Esophagus squamous epithelium (tissue), 5 donors: Measurements from ENCODE around the gene DEPDC7. TPM values are rescaled to one million over a fixed set of nuclear protein-coding genes. Genes with fewer than 3 reads are reported as not detected.

ENCODE experiments used
- DNase-seq: peaks from one replicate; lab custom pipeline; 2025; lab: John Stamatoyannopoulos, UW
- H3K27ac ChIP-seq, 4 donors: fragments of 200-600 bp; sonication (generic); one replicate each; pipeline ENCODE4 v1.5.1; 2016 to 2019; ENCODE audit warnings: mild to moderate bottlenecking in 1 of 4
- H3K27me3 ChIP-seq, 4 donors: fragments of 200-600 bp; sonication (generic); 1 replicate in 3 of 4; 2 replicates in 1 of 4; pipeline versions ENCODE4 v1.5.1 to v1.6.0; 2017 to 2021; ENCODE audit warnings: antibody characterized with exemption in 1 of 4
- H3K36me3 ChIP-seq, 3 donors: fragments of 200-600 bp; sonication (generic); one replicate each; pipeline ENCODE4 v1.5.1; 2016 to 2019
- H3K4me1 ChIP-seq, 3 donors: fragments of 200-600 bp; sonication (generic); one replicate each; pipeline ENCODE4 v1.5.1; 2017 to 2019
- H3K4me3 ChIP-seq, 4 donors: fragments of 200-600 bp; sonication (generic); 1 replicate in 3 of 4; 2 replicates in 1 of 4; pipeline ENCODE4 v1.5.1; 2016 to 2019; ENCODE audit warnings: mild to moderate bottlenecking in 2 of 4, moderate library complexity in 1 of 4
- H3K9me3 ChIP-seq, 3 donors: fragments of 200-600 bp; sonication (generic); one replicate each; pipeline ENCODE4 v1.5.1; 2016 to 2019
- CTCF ChIP-seq, 6 experiments: fragments of 450-650 bp in 4 of 6; fragments of 200-600 bp in 2 of 6; sonication (generic) in 2 of 6; IDR thresholded peaks; one replicate each; pipeline ENCODE4 v1.5.1; 2016 to 2019; ENCODE audit warnings: antibody characterized with exemption in 6 of 6, mild to moderate bottlenecking in 4 of 6, moderate library complexity in 4 of 6
- POLR2A ChIP-seq, 4 donors: fragments of 450-650 bp; IDR thresholded peaks; one replicate each; pipeline ENCODE4 v1.6.1; 2017; ENCODE audit warnings: antibody characterized with exemption in 4 of 4, mild to moderate bottlenecking in 4 of 4, moderate library complexity in 3 of 4
- WGBS, 2 donors: methylation state at CpG; one replicate each; pipeline ENCODE4 v1.1.5; 2018; 5-methylcytosine and 5-hydroxymethylcytosine counted together
- intact Hi-C: fragments of 100-400 bp; cut with DNase I; formaldehyde crosslinking; loops from one replicate; pipeline ENCODE4 v1.15.0; 2022
- total RNA-seq, 4 donors: library from RNA; depleted of rRNA; stranded (reverse); fragments of >200 nt; gene quantifications; one replicate each; pipeline ENCODE4 v1.1.0, GENCODE V29; 2016
- donor health status: DM: yes; HTN: yes; CAD: no.

The DEPDC7 gene
- total RNA-seq, 4 donors from 2014 or later: 2.3 to 9.7 (median 6.8) TPM

DNA sequence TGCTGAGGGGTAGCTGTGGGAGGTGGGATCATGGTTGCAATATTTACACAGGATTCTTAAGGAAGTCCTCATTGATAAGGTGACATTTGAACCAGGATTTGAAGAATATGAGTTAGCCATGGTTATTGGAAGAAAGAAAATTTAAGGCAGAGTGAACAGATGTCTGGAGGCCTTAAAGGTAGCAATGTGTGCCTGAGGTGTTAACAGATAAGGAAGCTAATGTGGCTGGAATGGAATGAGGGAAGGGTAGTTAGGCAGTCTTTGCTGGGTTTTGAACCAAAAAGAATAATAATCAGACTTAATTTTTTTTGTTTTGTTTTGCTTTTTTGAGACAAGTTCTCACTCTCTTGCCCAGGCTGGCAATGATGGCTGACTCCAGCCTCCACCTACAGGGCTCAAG, 9.7 kb upstream of the DEPDC7 start:
- Histone ChIP-seq H3K27me3 (no peaks in the 10 kb centered on the region), H3K4me1 (peaks cover 0 to 9% (median 0%) of the 10 kb centered on the region in 3 donors), H3K36me3 (no peaks in the 10 kb centered on the region), H3K27ac (no peak overlapping the region), H3K4me3 (no peak overlapping the region), H3K9me3 (no peaks in the 10 kb centered on the region)
- intact Hi-C loops: no loop called here
- TF ChIP-seq CTCF (IDR thresholded peaks at IDR 0.05) (no peak), POLR2A (IDR thresholded peaks at IDR 0.05) (no peak)
- no peak for DNase-seq

DNA sequence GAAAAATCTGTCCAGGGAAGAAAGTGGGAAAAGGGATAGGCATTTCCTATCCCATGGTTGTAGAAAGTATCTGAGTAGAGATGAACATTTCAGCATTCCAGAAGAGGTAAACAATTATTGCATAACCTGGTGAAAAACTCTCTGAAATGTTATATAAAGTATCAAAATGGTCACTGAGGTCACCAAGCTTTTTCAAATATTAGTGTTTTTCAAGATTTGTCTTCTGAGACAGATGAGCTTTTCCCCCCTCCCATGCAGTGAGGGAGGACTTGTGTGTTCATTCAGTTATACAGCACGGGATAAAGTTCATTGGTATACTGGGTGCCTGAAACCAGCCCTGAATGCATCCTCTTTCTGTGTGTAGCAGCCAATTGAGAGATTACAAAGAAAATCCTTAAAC, 1.9 kb upstream of the DEPDC7 start:
- no peaks in the 10 kb centered on the region for H3K9me3 ChIP-seq
- intact Hi-C loops: no loop called here
- H3K4me3 ChIP-seq: no peak overlapping the region
- no peak for TF ChIP-seq CTCF (IDR thresholded peaks at IDR 0.05)
- no peak for TF ChIP-seq POLR2A (IDR thresholded peaks at IDR 0.05)
- DNase-seq: no peak
- peaks cover 0 to 11% (median 0%) of the 10 kb centered on the region in 4 donors for H3K27me3 ChIP-seq
- peaks cover 3 to 44% (median 6%) of the 10 kb centered on the region in 3 donors for H3K4me1 ChIP-seq
- H3K36me3 ChIP-seq: no peaks in the 10 kb centered on the region
- H3K27ac ChIP-seq: no peak overlapping the region
- WGBS, 2 donors: 47 to 54% methylated on average over 1 of the region's 1 CpG

GRCh38 chr11:33016654-33017053, 976 bp downstream of the DEPDC7 start:
- Histone ChIP-seq H3K36me3 (no peaks in the 10 kb centered on the region), H3K4me3 (peak overlapping the region; percentile 63 to 89 (median 71)), H3K4me1 (peaks cover 0 to 40% (median 4%) of the 10 kb centered on the region in 3 donors), H3K9me3 (no peaks in the 10 kb centered on the region), H3K27me3 (peaks cover 0 to 11% (median 0%) of the 10 kb centered on the region in 4 donors), H3K27ac (peak overlapping the region in 3 of 4 donors; percentile 76 to 85 (median 79))
- 22 to 36% methylated on average over 4 of the region's 4 CpGs for WGBS, 2 donors
- no peak for TF ChIP-seq CTCF (IDR thresholded peaks at IDR 0.05)
- TF ChIP-seq POLR2A (IDR thresholded peaks at IDR 0.05): no peak
- no peak for DNase-seq
- intact Hi-C loops: no loop called here

DNA sequence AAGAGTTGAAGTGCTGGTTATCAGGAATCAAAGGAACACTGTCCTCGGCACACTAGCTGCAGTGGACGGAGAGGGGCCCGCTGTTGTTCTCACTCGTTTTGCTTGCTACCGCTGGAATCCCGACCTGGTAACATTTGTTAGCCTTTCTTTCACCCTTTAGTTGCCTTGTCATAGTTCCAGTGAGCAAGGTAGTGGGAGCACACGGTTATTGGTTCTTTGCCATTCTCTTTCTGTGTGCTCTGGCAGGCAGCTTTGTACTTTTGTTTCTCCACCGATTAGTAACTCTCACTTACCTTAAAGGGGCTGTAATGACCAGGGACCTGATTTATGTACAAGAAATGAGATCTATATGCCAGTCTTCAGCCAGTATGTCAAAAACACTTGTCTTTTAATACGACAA, 1.8 kb downstream of the DEPDC7 start:
- DNase-seq: no peak
- WGBS, 2 donors: 41 to 46% methylated on average over 9 of the region's 9 CpGs
- no peaks in the 10 kb centered on the region for H3K36me3 ChIP-seq
- intact Hi-C loops: no loop called here
- H3K27me3 ChIP-seq: peaks cover 0 to 11% (median 0%) of the 10 kb centered on the region in 4 donors
- peak overlapping the region in 3 of 4 donors; percentile 67 to 89 (median 75) for H3K4me3 ChIP-seq
- TF ChIP-seq CTCF (IDR thresholded peaks at IDR 0.05) (no peak), POLR2A (IDR thresholded peaks at IDR 0.05) (no peak)
- peak overlapping the region in 1 of 4 donors; percentile 79 for H3K27ac ChIP-seq
- H3K9me3 ChIP-seq: no peaks in the 10 kb centered on the region
- peaks cover 0 to 40% (median 3%) of the 10 kb centered on the region in 3 donors for H3K4me1 ChIP-seq

- Histone ChIP-seq H3K36me3 (no peaks in the 10 kb centered on the region), H3K4me1 (peaks cover 0 to 40% (median 3%) of the 10 kb centered on the region in 3 donors), H3K9me3 (no peaks in the 10 kb centered on the region), H3K27me3 (peaks cover 0 to 11% (median 0%) of the 10 kb centered on the region in 4 donors), H3K4me3 (peak overlapping the region in 2 of 4 donors; percentile 67 to 89), H3K27ac (peak overlapping the region in 1 of 4 donors; percentile 79)
- intact Hi-C loops: no loop called here
- WGBS, 2 donors: 60 to 72% methylated on average over 3 of the region's 3 CpGs
- DNase-seq: no peak
- TF ChIP-seq POLR2A (IDR thresholded peaks at IDR 0.05): no peak
- TF ChIP-seq CTCF (IDR thresholded peaks at IDR 0.05): no peak
These were observed 2.3 kb downstream of the DEPDC7 start for GRCh38 chr11:33017965-33018364.
